IPS-11a (cell line): Measurements from ENCODE around the gene EMSY.

Experiments
- H3K4me3 ChIP-seq: one replicate; pipeline ENCODE4 v1.5.1; 2013; ENCODE audit warnings: low read depth, low read length, control low read depth

The EMSY gene

GRCh38 chr11:76453248-76453647 is 8.4 kb downstream of the EMSY start:
- no peak overlapping the region for H3K4me3 ChIP-seq

GRCh38 chr11:76455331-76455730 is 10.5 kb downstream of the EMSY start:
- H3K4me3 ChIP-seq: no peak overlapping the region

- H3K4me3 ChIP-seq: no peak overlapping the region
These were observed 11.1 kb downstream of the EMSY start for GRCh38 chr11:76455931-76456330.

- no peak overlapping the region for H3K4me3 ChIP-seq
These were observed 11.8 kb downstream of the EMSY start for GRCh38 chr11:76456571-76456970.

GRCh38 chr11:76459299-76459698 is 14.5 kb downstream of the EMSY start:
- no peak overlapping the region for H3K4me3 ChIP-seq

- H3K4me3 ChIP-seq: no peak overlapping the region
These were observed 15.0 kb downstream of the EMSY start for GRCh38 chr11:76459846-76460245.

GRCh38 chr11:76462317-76462716 is 17.5 kb downstream of the EMSY start:
- no peak overlapping the region for H3K4me3 ChIP-seq

- no peak overlapping the region for H3K4me3 ChIP-seq
These were observed 20.9 kb downstream of the EMSY start for GRCh38 chr11:76465701-76466100.

GRCh38 chr11:76466666-76467065 is 21.8 kb downstream of the EMSY start:
- H3K4me3 ChIP-seq: no peak overlapping the region

- no peak overlapping the region for H3K4me3 ChIP-seq
These were observed 24.3 kb downstream of the EMSY start for GRCh38 chr11:76469141-76469540.

- H3K4me3 ChIP-seq: no peak overlapping the region
These were observed 26.6 kb downstream of the EMSY start for GRCh38 chr11:76471382-76471781.

- H3K4me3 ChIP-seq: no peak overlapping the region
These were observed 35.4 kb downstream of the EMSY start for GRCh38 chr11:76480241-76480640.

- no peak overlapping the region for H3K4me3 ChIP-seq
These were observed 46.8 kb downstream of the EMSY start for GRCh38 chr11:76491644-76492043.

- H3K4me3 ChIP-seq: no peak overlapping the region
These were observed 48.2 kb downstream of the EMSY start for GRCh38 chr11:76493040-76493439.

GRCh38 chr11:76493626-76494539 is 49.1 kb downstream of the EMSY start:
- no peak overlapping the region for H3K4me3 ChIP-seq

- no peak overlapping the region for H3K4me3 ChIP-seq
These were observed 50.2 kb downstream of the EMSY start for GRCh38 chr11:76495019-76495418.

GRCh38 chr11:76496174-76496573 is 51.4 kb downstream of the EMSY start:
- no peak overlapping the region for H3K4me3 ChIP-seq

- H3K4me3 ChIP-seq: no peak overlapping the region
These were observed 56.8 kb downstream of the EMSY start for GRCh38 chr11:76501526-76502202.

GRCh38 chr11:76506833-76507232 is 62.0 kb downstream of the EMSY start:
- H3K4me3 ChIP-seq: no peak overlapping the region

- H3K4me3 ChIP-seq: no peak overlapping the region
These were observed 65.5 kb downstream of the EMSY start for GRCh38 chr11:76510060-76511047.
